ENCODE results near the gene DNAJB5.
"Not testable (repeated sequence)": the region's sequence is repeated elsewhere in the genome, so short reads cannot be mapped to it uniquely, and the experiment has no call there.

Gene DNAJB5

GRCh38 chr9:34989003-34989945 lies at the start of gene DNAJB5:
DNAJB5 (plus strand) TSS chr9:34989745; CDS start chr9:34990631, 886 bp downstream.
- peak; percentile 95 for DNase-seq (ENCODE audit: low read depth)

DNA sequence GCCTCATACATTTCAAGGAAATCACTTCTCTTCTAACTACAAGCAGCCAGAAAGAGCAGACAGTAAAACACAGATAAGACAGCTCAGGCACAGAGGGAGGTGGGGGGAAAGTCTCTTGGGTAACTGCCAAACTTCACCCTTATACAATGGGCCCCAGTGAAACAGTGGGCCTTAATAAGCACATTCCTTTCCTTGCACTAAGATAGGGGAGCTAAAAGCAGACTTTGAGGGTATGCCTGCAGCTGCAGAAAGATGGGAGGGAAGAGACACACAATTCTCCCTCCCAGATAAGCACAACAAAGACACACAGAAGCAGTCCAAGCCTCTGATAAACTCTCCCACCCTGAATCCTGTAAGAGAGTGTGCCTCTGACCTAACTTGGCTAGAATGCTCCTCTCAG lies 49.6 kb upstream of the DNAJB5 start:
- not testable (repeated sequence) for DNase-seq (ENCODE audit: low read depth)

DNA sequence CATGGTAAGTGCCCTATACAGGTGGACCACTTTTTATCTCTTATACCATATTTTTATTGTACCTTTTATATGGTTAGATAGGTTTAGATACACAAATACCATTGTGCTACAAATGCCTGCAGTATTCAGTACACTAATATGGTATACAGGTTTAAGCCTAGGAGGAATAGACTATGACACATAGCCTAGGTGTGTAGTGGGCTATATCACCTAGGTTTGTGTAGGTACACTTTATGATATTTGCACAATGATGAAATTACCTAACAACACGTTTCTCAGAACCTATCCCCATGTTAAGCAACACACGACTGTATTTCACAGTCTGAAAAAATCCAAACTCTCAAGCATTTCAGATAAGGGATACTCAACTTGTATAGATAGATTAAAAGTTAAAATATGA lies 41.1 kb upstream of the DNAJB5 start:
- no peak for DNase-seq (ENCODE audit: low read depth)

- DNase-seq (ENCODE audit: low read depth): no peak
Measured at GRCh38 chr9:34954225-34954624, 35.3 kb upstream of the DNAJB5 start.

DNA sequence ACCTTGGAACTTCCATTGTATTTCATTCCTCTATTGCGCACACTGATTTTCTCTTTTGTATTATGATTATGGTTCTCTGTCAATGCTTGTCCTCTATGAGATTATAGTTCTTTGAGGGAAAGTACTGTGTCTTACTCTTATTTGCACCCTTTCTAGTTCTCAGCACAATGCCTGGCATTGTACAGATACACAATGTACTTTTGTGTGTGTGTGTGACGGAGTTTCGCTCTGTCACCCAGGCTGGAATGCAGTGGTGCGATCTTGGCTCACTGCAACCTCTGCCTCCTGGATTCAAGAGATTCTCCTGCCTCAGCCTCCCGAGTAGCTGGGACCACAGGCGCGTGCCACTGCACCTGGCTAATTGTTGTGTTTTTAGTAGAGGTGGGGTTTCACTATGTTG lies 33.5 kb upstream of the DNAJB5 start:
- not testable (repeated sequence) for DNase-seq (ENCODE audit: low read depth)

DNA sequence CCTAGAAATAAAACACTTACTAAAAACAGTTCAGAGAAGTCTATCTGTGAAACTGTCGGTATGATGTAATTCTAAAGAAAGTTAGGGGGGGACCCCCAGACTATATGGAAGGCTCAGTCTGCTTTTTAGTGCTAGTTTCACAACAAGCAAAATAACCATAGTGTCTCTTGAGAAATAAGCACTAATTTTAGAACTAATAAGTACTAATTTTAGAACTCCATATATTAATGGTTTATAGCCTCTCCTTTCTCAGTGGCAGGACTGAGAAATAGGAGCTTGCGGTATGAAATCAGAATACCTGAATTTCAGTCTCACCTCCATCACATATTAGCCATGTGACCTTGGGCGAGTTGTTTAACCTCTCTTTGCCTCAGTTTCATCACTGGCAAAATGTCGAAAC lies 32.9 kb upstream of the DNAJB5 start:
- no peak for DNase-seq (ENCODE audit: low read depth)

DNA sequence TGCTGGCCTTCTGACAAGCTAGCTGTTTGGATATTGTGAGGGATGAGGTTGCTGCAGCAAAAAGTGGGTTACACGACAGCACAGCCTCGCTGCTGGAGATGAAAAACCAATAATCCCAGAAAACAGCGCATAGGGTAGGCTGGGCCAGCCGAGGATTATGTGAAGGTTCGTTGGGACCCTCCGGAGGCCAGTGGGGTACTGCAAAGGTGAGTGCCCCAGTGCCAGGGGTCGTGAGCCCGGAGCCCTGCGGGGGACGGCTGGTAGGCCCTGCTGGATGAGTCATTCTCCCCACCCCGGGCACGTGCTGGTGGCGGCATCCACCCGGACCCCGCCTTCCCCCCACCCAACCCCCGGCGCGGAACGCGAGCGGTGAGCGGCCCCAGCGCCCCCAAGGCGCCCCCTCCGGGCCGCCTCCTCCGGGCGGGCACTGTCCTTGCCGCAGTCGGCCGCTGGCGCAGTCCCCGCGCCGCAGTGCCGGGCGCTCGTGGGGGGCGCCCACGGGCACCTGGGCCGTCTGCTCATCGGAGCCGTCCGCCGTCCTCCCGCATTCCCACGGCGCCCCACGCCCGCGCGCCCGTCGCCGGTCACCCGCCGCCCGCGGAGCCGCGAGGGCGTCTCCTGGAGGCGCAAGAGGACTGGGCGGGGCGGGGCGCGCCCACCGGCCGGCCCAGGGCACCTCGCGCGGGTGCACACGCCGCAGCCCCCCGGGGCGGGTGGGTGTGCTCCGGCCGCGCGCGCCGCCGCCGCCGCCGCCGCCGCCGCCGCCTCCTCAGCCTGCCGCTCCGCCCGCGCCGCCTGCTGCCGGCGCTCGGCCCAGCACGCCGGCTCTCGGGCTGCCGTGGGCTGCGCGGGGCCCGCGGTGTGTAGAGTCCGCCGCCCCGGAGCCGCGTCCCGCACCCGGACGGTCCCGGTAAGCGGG lies 31.8 kb upstream of the DNAJB5 start, which contains the start of gene PHF24:
PHF24 (plus strand) TSS at position 794 of the 919 bp plus-strand sequence. CDS start 13,014 bp downstream, outside the sequence.
- no peak for DNase-seq (ENCODE audit: low read depth)

GRCh38 chr9:34958411-34958982 lies 31.0 kb upstream of the DNAJB5 start:
- no peak for DNase-seq (ENCODE audit: low read depth)

DNA sequence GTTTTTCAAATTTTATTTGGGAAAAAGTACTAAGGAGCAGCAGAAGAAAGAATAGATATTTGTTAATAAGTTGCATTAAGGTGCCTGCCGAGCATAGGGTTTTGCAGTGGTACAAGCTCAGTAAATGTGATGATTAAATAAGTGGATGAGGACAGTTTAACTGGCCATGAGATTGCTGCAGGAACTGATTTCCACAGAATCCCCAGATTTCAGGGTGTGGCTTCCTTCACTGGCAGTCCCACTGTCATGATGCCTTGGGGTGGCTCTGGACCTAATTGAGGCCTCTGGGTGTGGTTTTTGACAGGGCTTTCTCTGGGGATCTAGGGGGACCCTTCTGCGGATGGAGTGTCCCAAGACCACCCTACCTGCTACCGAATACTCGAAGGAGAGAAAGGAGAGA lies 30.1 kb upstream of the DNAJB5 start:
- no peak for DNase-seq (ENCODE audit: low read depth)

GRCh38 chr9:34961574-34962490 lies 27.7 kb upstream of the DNAJB5 start:
- DNase-seq (ENCODE audit: low read depth): no peak

DNA sequence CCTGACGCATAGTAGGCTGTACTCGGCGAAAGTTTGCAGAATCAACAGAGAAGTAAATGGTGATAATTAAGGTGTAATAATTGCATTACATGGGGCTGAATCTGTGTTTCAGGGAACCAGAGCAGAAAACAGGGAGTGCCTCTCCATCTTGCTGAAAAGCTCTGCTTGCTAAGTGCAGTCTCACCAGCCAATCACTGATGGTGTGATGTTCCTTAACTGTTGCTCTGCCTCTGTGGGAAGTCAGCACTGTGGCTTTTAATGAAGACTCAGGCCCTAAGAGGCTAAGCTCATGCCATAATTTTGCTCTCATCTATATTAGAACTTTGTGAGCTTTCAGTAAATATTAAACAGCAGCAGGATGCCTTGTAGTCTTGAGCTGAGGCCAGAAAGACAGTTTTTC lies 27.0 kb upstream of the DNAJB5 start:
- no peak for DNase-seq (ENCODE audit: low read depth)

- no peak for DNase-seq (ENCODE audit: low read depth)
Measured at GRCh38 chr9:34963552-34963951, 26.0 kb upstream of the DNAJB5 start.

- DNase-seq (ENCODE audit: low read depth): no peak
Measured at GRCh38 chr9:34964458-34964857, 25.1 kb upstream of the DNAJB5 start.

DNA sequence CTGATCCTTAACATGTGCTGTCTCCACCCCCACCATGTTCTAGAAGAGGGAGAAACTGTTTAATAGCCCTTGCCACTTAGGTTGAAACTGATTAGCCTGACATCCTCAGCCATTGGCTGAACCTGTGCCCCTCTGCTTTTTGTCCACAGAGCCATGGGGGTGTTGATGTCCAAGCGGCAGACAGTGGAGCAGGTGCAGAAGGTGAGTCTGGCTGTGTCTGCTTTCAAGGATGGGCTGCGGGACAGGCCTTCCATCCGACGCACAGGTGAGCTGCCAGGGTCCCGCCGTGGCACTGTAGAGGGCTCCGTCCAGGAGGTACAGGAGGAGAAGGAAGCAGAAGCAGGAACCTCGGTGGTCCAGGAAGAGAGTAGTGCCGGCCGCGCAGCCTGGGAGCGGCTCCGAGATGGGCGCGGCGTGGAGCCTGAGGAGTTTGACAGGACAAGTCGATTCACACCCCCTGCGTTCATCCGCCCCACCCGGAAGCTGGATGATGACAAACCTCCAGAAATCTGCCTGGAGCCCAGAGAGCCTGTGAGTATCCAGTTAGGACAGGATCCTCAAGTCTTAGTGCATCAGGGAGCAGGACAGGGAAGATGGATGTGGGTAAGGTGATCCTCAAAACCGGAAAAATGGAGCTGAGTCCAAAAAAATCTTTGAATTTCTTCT lies 18.3 kb upstream of the DNAJB5 start:
- DNase-seq (ENCODE audit: low read depth): no peak

DNA sequence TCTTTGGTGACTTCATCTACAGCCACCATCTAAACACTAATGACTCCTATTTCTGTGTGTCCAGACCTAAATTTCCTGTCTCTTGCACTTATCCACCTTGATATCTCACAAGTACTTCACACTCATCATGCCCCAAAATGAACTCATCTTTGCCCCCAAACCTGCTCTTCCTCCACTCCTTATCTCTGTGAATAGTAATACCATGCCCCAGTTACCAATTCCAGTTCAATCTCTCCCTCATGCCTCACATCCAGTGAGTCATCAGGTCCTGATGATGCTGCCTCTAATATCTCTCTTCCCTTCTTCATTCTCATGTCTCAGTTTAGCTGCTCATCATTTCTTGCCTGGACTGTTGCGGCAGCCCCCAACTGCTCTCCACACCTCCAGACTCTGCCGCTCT lies 14.9 kb upstream of the DNAJB5 start:
- no peak for DNase-seq (ENCODE audit: low read depth)

DNA sequence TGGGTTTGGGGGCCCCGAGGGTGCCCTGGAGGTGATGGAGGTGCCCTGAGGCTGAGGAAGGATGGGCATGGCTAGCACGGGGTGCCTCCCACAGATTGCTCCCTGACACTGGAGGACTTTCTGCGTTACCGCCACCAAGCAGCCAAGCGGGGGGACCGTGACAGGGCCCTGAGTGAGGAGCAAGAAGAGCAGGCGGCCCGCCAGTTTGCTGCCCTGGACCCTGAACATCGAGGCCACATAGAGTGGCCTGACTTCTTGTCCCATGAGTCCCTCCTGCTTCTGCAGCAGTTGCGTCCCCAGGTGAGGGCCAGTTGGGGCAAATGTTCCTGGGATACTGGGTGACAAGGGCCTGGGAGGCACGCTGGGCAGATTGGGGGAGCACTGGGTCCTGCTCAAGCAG lies 13.1 kb upstream of the DNAJB5 start:
- DNase-seq (ENCODE audit: low read depth): no peak

GRCh38 chr9:34976992-34977391 lies 12.6 kb upstream of the DNAJB5 start:
- DNase-seq (ENCODE audit: low read depth): no peak

DNA sequence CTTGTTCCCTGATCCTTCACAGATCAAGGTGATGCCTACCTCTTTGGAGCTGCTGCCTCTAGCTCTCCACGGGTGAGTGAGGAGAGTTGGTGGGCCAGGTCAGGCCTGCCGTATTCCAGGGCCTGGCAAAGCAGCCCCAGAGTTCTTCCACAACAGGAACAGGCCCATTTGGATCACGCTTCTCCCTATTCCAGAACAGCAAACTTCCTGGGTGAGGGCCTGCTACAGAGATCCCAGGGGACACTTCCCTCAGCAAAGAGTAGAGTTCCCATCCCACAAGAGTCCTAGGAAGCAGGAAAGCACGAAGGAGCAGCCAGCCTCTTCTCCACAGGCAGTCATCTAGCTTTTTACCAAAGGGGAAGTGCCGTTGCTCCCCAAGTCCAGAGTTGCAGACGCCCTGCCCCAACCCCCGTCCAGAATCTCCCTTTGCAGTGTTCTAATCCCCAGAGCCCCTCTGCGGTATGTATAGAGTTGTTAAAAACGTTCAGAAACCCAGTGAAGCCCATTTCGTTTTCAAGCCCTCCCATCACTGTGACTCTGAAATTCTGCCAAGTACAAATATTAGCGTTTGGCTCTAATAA lies 9.3 kb upstream of the DNAJB5 start:
- no peak for DNase-seq (ENCODE audit: low read depth)

DNA sequence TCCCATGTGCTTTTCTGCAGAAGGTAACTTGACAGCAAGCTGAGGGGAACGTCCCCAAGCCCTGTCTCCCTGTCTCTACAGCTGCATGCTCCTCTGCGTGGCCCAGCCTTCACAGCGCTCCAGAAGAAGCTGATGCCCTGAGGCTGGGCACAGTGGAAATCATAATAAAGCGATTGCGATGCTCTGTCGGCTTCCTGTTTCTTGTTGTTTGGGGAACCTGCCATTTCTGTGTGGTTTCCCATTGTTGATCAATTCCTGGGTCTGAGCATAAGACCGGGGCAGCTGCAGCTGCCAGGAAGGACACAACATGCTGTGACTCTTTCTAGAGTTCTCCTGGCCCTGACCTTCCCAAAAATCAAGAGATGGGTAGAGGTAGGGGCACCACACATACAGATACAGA lies 7.2 kb upstream of the DNAJB5 start:
- DNase-seq (ENCODE audit: low read depth): no peak

GRCh38 chr9:34983209-34983608 lies 6.3 kb upstream of the DNAJB5 start:
- no peak for DNase-seq (ENCODE audit: low read depth)

Data from activated T-cell treated with anti-CD3 and anti-CD28 coated beads for 24 hours (primary cell).